ENCODE results near the gene HCCS.

DNA sequence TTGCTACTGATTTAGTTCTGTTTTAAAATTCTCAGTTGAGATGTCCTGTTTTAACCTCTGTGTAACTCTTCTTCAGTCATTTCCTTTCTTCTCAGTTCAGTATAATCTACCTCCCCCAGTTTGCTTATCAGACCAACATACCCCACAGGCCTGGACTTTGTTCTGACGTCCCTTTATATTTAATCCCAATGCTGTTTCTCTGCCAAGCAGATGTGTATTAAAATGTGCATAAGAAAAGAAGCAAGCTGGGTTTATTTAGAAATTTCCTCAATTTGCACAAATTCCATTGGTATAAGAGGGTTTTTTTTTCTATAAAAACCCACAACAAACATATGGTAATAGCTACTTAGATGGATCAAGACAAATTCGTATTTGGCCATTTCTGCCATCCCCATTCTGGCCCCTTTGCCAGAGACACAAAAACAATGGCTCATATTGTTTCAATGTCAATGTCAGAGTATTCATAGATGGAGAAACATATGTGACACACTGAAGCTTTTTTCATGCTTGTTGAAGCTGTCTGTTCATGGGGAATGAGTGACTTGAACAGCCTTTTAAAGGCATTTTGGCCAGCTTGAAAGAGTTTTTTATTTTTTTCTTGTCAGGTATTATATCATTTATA, 24.5 kb downstream of the HCCS start:
- TF ChIP-seq, protein P1, sequence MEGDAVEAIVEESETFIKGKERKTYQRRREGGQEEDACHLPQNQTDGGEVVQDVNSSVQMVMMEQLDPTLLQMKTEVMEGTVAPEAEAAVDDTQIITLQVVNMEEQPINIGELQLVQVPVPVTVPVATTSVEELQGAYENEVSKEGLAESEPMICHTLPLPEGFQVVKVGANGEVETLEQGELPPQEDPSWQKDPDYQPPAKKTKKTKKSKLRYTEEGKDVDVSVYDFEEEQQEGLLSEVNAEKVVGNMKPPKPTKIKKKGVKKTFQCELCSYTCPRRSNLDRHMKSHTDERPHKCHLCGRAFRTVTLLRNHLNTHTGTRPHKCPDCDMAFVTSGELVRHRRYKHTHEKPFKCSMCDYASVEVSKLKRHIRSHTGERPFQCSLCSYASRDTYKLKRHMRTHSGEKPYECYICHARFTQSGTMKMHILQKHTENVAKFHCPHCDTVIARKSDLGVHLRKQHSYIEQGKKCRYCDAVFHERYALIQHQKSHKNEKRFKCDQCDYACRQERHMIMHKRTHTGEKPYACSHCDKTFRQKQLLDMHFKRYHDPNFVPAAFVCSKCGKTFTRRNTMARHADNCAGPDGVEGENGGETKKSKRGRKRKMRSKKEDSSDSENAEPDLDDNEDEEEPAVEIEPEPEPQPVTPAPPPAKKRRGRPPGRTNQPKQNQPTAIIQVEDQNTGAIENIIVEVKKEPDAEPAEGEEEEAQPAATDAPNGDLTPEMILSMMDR (IDR thresholded peaks at IDR 0.05; ENCODE audit: insufficient read depth, low read depth, low read length) = no peak
- TF ChIP-seq EZH2 (IDR thresholded peaks at IDR 0.05; ENCODE audit: insufficient read depth, low read length) = no peak

All from astrocyte (in vitro differentiated cells and primary cell).